Measurements from ENCODE around the gene ATF2. TPM values are rescaled to one million over a fixed set of nuclear protein-coding genes. Genes with fewer than 3 reads are reported as not detected.

The ATF2 gene
- total and polyA plus RNA-seq, 2 donors (not counting 3 experiments of a cell fraction or from before 2014, with no cell fraction given) = 36.3 to 57.1 TPM

- DNase-seq (ENCODE audit: low read depth, low spot score) (no peak), FAIRE-seq (no peak)
- H3K4me3 ChIP-seq (replicated peaks in 1 of 3; ENCODE audit: insufficient read depth in 1 of 3, low read depth in 1 of 3, low read length in 3 of 3) = no peak overlapping the region
- no peak overlapping the region for H3K27ac ChIP-seq (ENCODE audit: insufficient read depth, low read depth, low read length)
- H3K4me2 ChIP-seq (ENCODE audit: insufficient read depth, low read length) = no peak overlapping the region
- peaks cover 3% of the 10 kb centered on the region for H3K79me2 ChIP-seq (ENCODE audit: control insufficient read depth, insufficient read depth, low read length)
- ChIA-PET POLR2A (no interaction called here), CTCF (interaction anchor here (0.9 to 1.0 kb wide), 2 partner anchors 10 to 117 kb away, joined by 3 read pairs; no protein-coding TSS in a partner anchor)
- TF ChIP-seq POLR2AphosphoS5 (IDR thresholded peaks at IDR 0.05; ENCODE audit: insufficient read depth, low read depth, low read length) (no peak), GATA2 (IDR thresholded peaks at IDR 0.05; ENCODE audit: insufficient read depth, insufficient read length, low read depth, low read length) (no peak), POLR2A (IDR thresholded peaks at IDR 0.05; ENCODE audit: low read depth, low read length) (no peak), JUN (IDR thresholded peaks at IDR 0.05; ENCODE audit: borderline replicate concordance, insufficient read depth, insufficient read length, low read depth) (no peak), FOS (IDR thresholded peaks at IDR 0.05; ENCODE audit: borderline replicate concordance, insufficient read depth, low read length) (no peak), CTCF (IDR thresholded peaks at IDR 0.05; ENCODE audit: extremely low read depth in 1 of 2, insufficient read depth in 1 of 2, low read depth in 1 of 2, low read length in 2 of 2) (no peak), MYC (IDR thresholded peaks at IDR 0.05; ENCODE audit: low read depth, low read length) (no peak)
- TF ChIP-seq, protein P1, sequence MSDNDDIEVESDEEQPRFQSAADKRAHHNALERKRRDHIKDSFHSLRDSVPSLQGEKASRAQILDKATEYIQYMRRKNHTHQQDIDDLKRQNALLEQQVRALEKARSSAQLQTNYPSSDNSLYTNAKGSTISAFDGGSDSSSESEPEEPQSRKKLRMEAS (IDR thresholded peaks at IDR 0.05; ENCODE audit: insufficient read depth, insufficient read length) = no peak
- peaks cover 0 to 4% of the 10 kb centered on the region in 2 experiments for H3K36me3 ChIP-seq (ENCODE audit: control insufficient read depth in 2 of 2, extremely low read depth in 1 of 2, insufficient read depth in 2 of 2, low read length in 2 of 2)
- no peaks in the 10 kb centered on the region for H3K4me1 ChIP-seq (ENCODE audit: control insufficient read depth, extremely low read depth, insufficient read depth, low read length)
- no TSS peak for BruUV-seq (replicated peaks)
- H3K9me1 ChIP-seq (replicated peaks; ENCODE audit: control insufficient read depth, extremely low read depth, insufficient read depth, low read length) = no peaks in the 10 kb centered on the region
- intact Hi-C loops (cut with micrococcal nuclease) = no loop called here
- no peaks in the 10 kb centered on the region for H3K9me3 ChIP-seq (replicated peaks; ENCODE audit: control insufficient read depth, insufficient read depth, low read length)
- H3K27me3 ChIP-seq (ENCODE audit: control insufficient read depth in 2 of 2, insufficient read depth in 2 of 2, low read length in 2 of 2) = no peaks in the 10 kb centered on the region
- no peak overlapping the region for H2AFZ ChIP-seq (ENCODE audit: low read depth, low read length)
- dilution Hi-C loops (cut with MboI; ENCODE audit: extremely low pct_ligation_motif_present, low sequenced_read_pairs) = no loop called here
- no peak overlapping the region for H3K9ac ChIP-seq (replicated peaks; ENCODE audit: extremely low read depth, insufficient read depth, low read length)
- H4K20me1 ChIP-seq (replicated peaks; ENCODE audit: control insufficient read depth, extremely low read depth, insufficient read depth, low read length) = peaks cover 3% of the 10 kb centered on the region
Observed at GRCh38 chr2:175103191-175103590, 64.8 kb downstream of the ATF2 start.

Data from endothelial cell of umbilical vein (primary cell).